IPS-20b (cell line): ENCODE measurements around the gene NPFF.

Source experiments
- H3K27ac ChIP-seq: one replicate; pipeline ENCODE4 v1.5.1; 2013; ENCODE audit warnings: low read length
- H3K27me3 ChIP-seq: 2 replicates; pipeline ENCODE4 v1.6.1; 2013; ENCODE audit warnings: mild to moderate bottlenecking, low read length, inconsistent platforms; ENCODE audit not compliant: insufficient read depth
- H3K36me3 ChIP-seq: 2 replicates; pipeline ENCODE4 v1.6.1; 2013; ENCODE audit warnings: low read depth, mild to moderate bottlenecking, inconsistent platforms, low read length, moderate library complexity; ENCODE audit not compliant: insufficient read depth
- H3K4me1 ChIP-seq: 2 replicates; pipeline ENCODE4 v1.6.1; 2013; ENCODE audit warnings: mild to moderate bottlenecking, control low read depth, inconsistent platforms, low read length, moderate library complexity; ENCODE audit not compliant: insufficient read depth
- H3K4me3 ChIP-seq: 2 replicates; pipeline ENCODE4 v1.5.1; 2013; ENCODE audit warnings: mild to moderate bottlenecking, low read length, inconsistent platforms
- H3K9ac ChIP-seq: 2 replicates; pipeline ENCODE4 v1.6.1; 2013; ENCODE audit warnings: low read depth, mild to moderate bottlenecking, inconsistent platforms, low read length, moderate library complexity
- H3K9me3 ChIP-seq: 2 replicates; pipeline ENCODE4 v1.6.1; 2013; ENCODE audit warnings: mild to moderate bottlenecking, low read depth, low read length, inconsistent platforms; ENCODE audit not compliant: insufficient read depth

NPFF gene

GRCh38 chr12:53532524-53533445 is 25.5 kb upstream of the NPFF start:
- H3K9me3 ChIP-seq: no peaks in the 10 kb centered on the region
- H3K9ac ChIP-seq: no peak overlapping the region
- no peaks in the 10 kb centered on the region for H3K4me1 ChIP-seq
- no peaks in the 10 kb centered on the region for H3K27me3 ChIP-seq
- H3K36me3 ChIP-seq: peaks cover 53% of the 10 kb centered on the region
- H3K27ac ChIP-seq: no peak overlapping the region
- no peak overlapping the region for H3K4me3 ChIP-seq

- H3K9ac ChIP-seq: no peak overlapping the region
- no peaks in the 10 kb centered on the region for H3K4me1 ChIP-seq
- no peak overlapping the region for H3K27ac ChIP-seq
- H3K27me3 ChIP-seq: no peaks in the 10 kb centered on the region
- H3K9me3 ChIP-seq: no peaks in the 10 kb centered on the region
- H3K36me3 ChIP-seq: peaks cover 50% of the 10 kb centered on the region
- no peak overlapping the region for H3K4me3 ChIP-seq
These were observed 24.7 kb upstream of the NPFF start for GRCh38 chr12:53532021-53532420.

GRCh38 chr12:53530920-53531319 is 23.6 kb upstream of the NPFF start:
- Histone ChIP-seq H3K4me3 (no peak overlapping the region), H3K27ac (no peak overlapping the region), H3K36me3 (peaks cover 44% of the 10 kb centered on the region), H3K4me1 (no peaks in the 10 kb centered on the region), H3K9ac (no peak overlapping the region), H3K27me3 (no peaks in the 10 kb centered on the region), H3K9me3 (no peaks in the 10 kb centered on the region)

GRCh38 chr12:53530061-53530460 is 22.8 kb upstream of the NPFF start:
- no peaks in the 10 kb centered on the region for H3K9me3 ChIP-seq
- H3K4me1 ChIP-seq: no peaks in the 10 kb centered on the region
- no peak overlapping the region for H3K4me3 ChIP-seq
- H3K27ac ChIP-seq: no peak overlapping the region
- no peaks in the 10 kb centered on the region for H3K27me3 ChIP-seq
- no peak overlapping the region for H3K9ac ChIP-seq
- H3K36me3 ChIP-seq: peaks cover 37% of the 10 kb centered on the region

- Histone ChIP-seq H3K36me3 (peaks cover 36% of the 10 kb centered on the region), H3K9me3 (no peaks in the 10 kb centered on the region), H3K9ac (no peak overlapping the region), H3K27me3 (no peaks in the 10 kb centered on the region), H3K4me1 (no peaks in the 10 kb centered on the region), H3K4me3 (no peak overlapping the region), H3K27ac (no peak overlapping the region)
These were observed 17.2 kb upstream of the NPFF start for GRCh38 chr12:53524476-53524875.

- Histone ChIP-seq H3K36me3 (peaks cover 45% of the 10 kb centered on the region), H3K4me1 (no peaks in the 10 kb centered on the region), H3K4me3 (no peak overlapping the region), H3K9ac (no peak overlapping the region), H3K9me3 (no peaks in the 10 kb centered on the region), H3K27ac (no peak overlapping the region), H3K27me3 (no peaks in the 10 kb centered on the region)
These were observed 15.8 kb upstream of the NPFF start for GRCh38 chr12:53523131-53523530.

- Histone ChIP-seq H3K9me3 (no peaks in the 10 kb centered on the region), H3K4me1 (no peaks in the 10 kb centered on the region), H3K4me3 (no peak overlapping the region), H3K9ac (no peak overlapping the region), H3K27ac (no peak overlapping the region), H3K27me3 (no peaks in the 10 kb centered on the region), H3K36me3 (peaks cover 61% of the 10 kb centered on the region; the same call in 1 of the 2 replicates)
These were observed 11.1 kb upstream of the NPFF start for GRCh38 chr12:53518381-53518780.

GRCh38 chr12:53516758-53517455 is 9.6 kb upstream of the NPFF start:
- H3K9me3 ChIP-seq: no peaks in the 10 kb centered on the region
- no peaks in the 10 kb centered on the region for H3K4me1 ChIP-seq
- peaks cover 59% of the 10 kb centered on the region; the same call in 1 of the 2 replicates for H3K36me3 ChIP-seq
- H3K4me3 ChIP-seq: no peak overlapping the region
- H3K27me3 ChIP-seq: no peaks in the 10 kb centered on the region
- no peak overlapping the region; the same call in 1 of the 2 replicates for H3K9ac ChIP-seq
- H3K27ac ChIP-seq: no peak overlapping the region

- H3K4me1 ChIP-seq: no peaks in the 10 kb centered on the region
- peaks cover 47% of the 10 kb centered on the region; the same call in 1 of the 2 replicates for H3K36me3 ChIP-seq
- H3K9me3 ChIP-seq: no peaks in the 10 kb centered on the region
- no peak overlapping the region for H3K9ac ChIP-seq
- H3K27ac ChIP-seq: no peak overlapping the region
- no peak overlapping the region for H3K4me3 ChIP-seq
- H3K27me3 ChIP-seq: no peaks in the 10 kb centered on the region
These were observed 8.0 kb upstream of the NPFF start for GRCh38 chr12:53515291-53515680.

- Histone ChIP-seq H3K27me3 (no peaks in the 10 kb centered on the region), H3K36me3 (peaks cover 47% of the 10 kb centered on the region; the same call in 1 of the 2 replicates), H3K4me3 (no peak overlapping the region), H3K9me3 (no peaks in the 10 kb centered on the region), H3K4me1 (no peaks in the 10 kb centered on the region), H3K9ac (no peak overlapping the region), H3K27ac (no peak overlapping the region)
These were observed 7.5 kb upstream of the NPFF start for GRCh38 chr12:53514628-53515290.

GRCh38 chr12:53513712-53514410 is 6.6 kb upstream of the NPFF start:
- H3K9ac ChIP-seq: no peak overlapping the region
- H3K27me3 ChIP-seq: no peaks in the 10 kb centered on the region
- H3K36me3 ChIP-seq: peaks cover 40% of the 10 kb centered on the region; the same call in 1 of the 2 replicates
- H3K4me3 ChIP-seq: no peak overlapping the region
- H3K4me1 ChIP-seq: no peaks in the 10 kb centered on the region
- H3K9me3 ChIP-seq: no peaks in the 10 kb centered on the region
- H3K27ac ChIP-seq: no peak overlapping the region
